Measurements from ENCODE around the gene SDR39U1. TPM values are rescaled to one million over a fixed set of nuclear protein-coding genes. Genes with fewer than 3 reads are reported as not detected.

The SDR39U1 gene
- polyA plus RNA-seq, 1 donor: 44.4 TPM

DNA sequence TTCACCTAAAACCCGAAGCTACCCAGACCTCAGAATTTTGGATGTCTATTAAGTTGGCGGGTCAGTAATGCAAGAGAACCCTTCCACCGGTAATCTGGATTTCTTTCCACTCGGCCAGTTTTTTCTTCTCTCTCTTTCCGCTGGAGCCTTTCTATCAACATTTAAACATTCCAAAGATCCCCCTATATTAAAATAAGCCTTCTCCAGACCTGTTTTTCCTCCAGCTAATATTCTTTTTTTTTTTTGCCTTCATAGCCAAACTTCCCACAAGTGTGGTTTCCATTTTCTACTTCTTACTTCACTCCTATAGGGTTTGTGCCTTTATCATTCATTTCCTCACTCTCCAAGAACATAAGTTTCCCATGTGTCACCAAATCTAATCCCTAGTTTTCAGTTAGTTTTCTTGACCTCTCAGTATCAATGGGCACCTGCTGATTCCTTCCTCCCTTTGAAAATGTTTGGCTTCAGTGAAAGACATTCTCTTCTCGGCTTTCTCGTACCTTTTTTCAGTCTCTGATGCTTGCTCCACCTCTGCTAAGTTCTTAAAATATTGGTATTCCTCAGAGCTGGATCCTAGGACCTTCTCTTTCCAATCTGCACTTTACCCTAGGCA, 583 bp upstream of the SDR39U1 start:
- 3% methylated on average over 4 of the region's 7 CpGs for WGBS (ENCODE audit: insufficient coverage, low lambda C conversion rate)
- Histone ChIP-seq H3K4me3 (ENCODE audit: low read length) (peak overlapping the region; percentile 71), H3K27ac (ENCODE audit: low read length) (peak overlapping the region; percentile 89), H3K4me1 (ENCODE audit: control insufficient read depth, insufficient read depth, low read length) (peaks cover 7% of the 10 kb centered on the region), H3K36me3 (ENCODE audit: control insufficient read depth, insufficient read depth, low read length) (peaks cover 28% of the 10 kb centered on the region), H3K9me3 (ENCODE audit: control insufficient read depth, low read depth, low read length) (no peaks in the 10 kb centered on the region), H3K27me3 (ENCODE audit: control insufficient read depth, insufficient read depth, low read length) (no peaks in the 10 kb centered on the region)
- DNase-seq: peak in 1 of 2 donors; percentile 48

GRCh38 chr14:24441904-24442239, 704 bp downstream of the SDR39U1 start:
- peak overlapping the region; percentile 89 for H3K27ac ChIP-seq (ENCODE audit: low read length)
- peak overlapping the region; percentile 71 for H3K4me3 ChIP-seq (ENCODE audit: low read length)
- no peak for DNase-seq
- peaks cover 7% of the 10 kb centered on the region for H3K4me1 ChIP-seq (ENCODE audit: control insufficient read depth, insufficient read depth, low read length)
- WGBS (ENCODE audit: insufficient coverage, low lambda C conversion rate): no CpG with 5 or more reads among the region's 12 CpGs
- no peaks in the 10 kb centered on the region for H3K9me3 ChIP-seq (ENCODE audit: control insufficient read depth, low read depth, low read length)
- peaks cover 41% of the 10 kb centered on the region for H3K36me3 ChIP-seq (ENCODE audit: control insufficient read depth, insufficient read depth, low read length)
- H3K27me3 ChIP-seq (ENCODE audit: control insufficient read depth, insufficient read depth, low read length): no peaks in the 10 kb centered on the region

DNA sequence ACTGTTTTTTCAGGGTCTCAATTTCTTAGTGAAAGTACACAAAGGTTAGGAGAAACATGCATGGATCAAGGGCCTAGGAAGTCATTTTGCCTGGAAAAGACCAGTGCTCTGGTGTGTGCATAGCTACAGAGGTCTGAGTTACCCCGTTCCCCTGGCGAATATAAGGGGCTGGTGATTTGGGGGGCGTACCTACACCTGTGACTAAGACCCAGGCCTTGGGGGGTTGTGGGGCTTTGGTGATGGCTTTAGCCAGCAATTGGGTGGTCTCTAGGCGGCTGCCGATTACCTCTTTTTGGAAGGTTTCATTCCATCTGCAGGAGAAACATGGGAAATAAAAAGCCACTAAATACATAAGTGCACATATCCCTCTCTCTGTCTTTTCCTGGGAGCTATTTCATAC, 1.1 kb downstream of the SDR39U1 start:
- DNase-seq: no peak
- peaks cover 8% of the 10 kb centered on the region for H3K4me1 ChIP-seq (ENCODE audit: control insufficient read depth, insufficient read depth, low read length)
- no peaks in the 10 kb centered on the region for H3K9me3 ChIP-seq (ENCODE audit: control insufficient read depth, low read depth, low read length)
- peaks cover 44% of the 10 kb centered on the region for H3K36me3 ChIP-seq (ENCODE audit: control insufficient read depth, insufficient read depth, low read length)
- no peaks in the 10 kb centered on the region for H3K27me3 ChIP-seq (ENCODE audit: control insufficient read depth, insufficient read depth, low read length)
- WGBS (ENCODE audit: insufficient coverage, low lambda C conversion rate): no CpG with 5 or more reads among the region's 5 CpGs
- peak overlapping the region; percentile 89 for H3K27ac ChIP-seq (ENCODE audit: low read length)
- peak overlapping the region; percentile 71 for H3K4me3 ChIP-seq (ENCODE audit: low read length)

GRCh38 chr14:24440606-24441399, 1.8 kb downstream of the SDR39U1 start:
- Histone ChIP-seq H3K9me3 (ENCODE audit: control insufficient read depth, low read depth, low read length) (no peaks in the 10 kb centered on the region), H3K27ac (ENCODE audit: low read length) (no peak overlapping the region), H3K27me3 (ENCODE audit: control insufficient read depth, insufficient read depth, low read length) (no peaks in the 10 kb centered on the region), H3K4me1 (ENCODE audit: control insufficient read depth, insufficient read depth, low read length) (peaks cover 10% of the 10 kb centered on the region), H3K4me3 (ENCODE audit: low read length) (no peak overlapping the region), H3K36me3 (ENCODE audit: control insufficient read depth, insufficient read depth, low read length) (peaks cover 51% of the 10 kb centered on the region)
- WGBS (ENCODE audit: insufficient coverage, low lambda C conversion rate): no CpG with 5 or more reads among the region's 8 CpGs
- DNase-seq: no peak

- peaks cover 54% of the 10 kb centered on the region for H3K36me3 ChIP-seq (ENCODE audit: control insufficient read depth, insufficient read depth, low read length)
- peaks cover 10% of the 10 kb centered on the region for H3K4me1 ChIP-seq (ENCODE audit: control insufficient read depth, insufficient read depth, low read length)
- peak in 1 of 2 donors; percentile 4 for DNase-seq
- no peaks in the 10 kb centered on the region for H3K9me3 ChIP-seq (ENCODE audit: control insufficient read depth, low read depth, low read length)
- WGBS (ENCODE audit: insufficient coverage, low lambda C conversion rate): no CpG with 5 or more reads among the region's 15 CpGs
- H3K4me3 ChIP-seq (ENCODE audit: low read length): no peak overlapping the region
- no peaks in the 10 kb centered on the region for H3K27me3 ChIP-seq (ENCODE audit: control insufficient read depth, insufficient read depth, low read length)
- no peak overlapping the region for H3K27ac ChIP-seq (ENCODE audit: low read length)
Measured at GRCh38 chr14:24439830-24440605, 2.6 kb downstream of the SDR39U1 start.

GRCh38 chr14:24439257-24439656, 3.3 kb downstream of the SDR39U1 start:
- WGBS (ENCODE audit: insufficient coverage, low lambda C conversion rate): no CpG with 5 or more reads among the region's 1 CpG
- no peak for DNase-seq
- Histone ChIP-seq H3K36me3 (ENCODE audit: control insufficient read depth, insufficient read depth, low read length) (peaks cover 60% of the 10 kb centered on the region), H3K27ac (ENCODE audit: low read length) (no peak overlapping the region), H3K27me3 (ENCODE audit: control insufficient read depth, insufficient read depth, low read length) (no peaks in the 10 kb centered on the region), H3K4me3 (ENCODE audit: low read length) (no peak overlapping the region), H3K4me1 (ENCODE audit: control insufficient read depth, insufficient read depth, low read length) (peaks cover 10% of the 10 kb centered on the region), H3K9me3 (ENCODE audit: control insufficient read depth, low read depth, low read length) (no peaks in the 10 kb centered on the region)

GRCh38 chr14:24438223-24439097, 4.1 kb downstream of the SDR39U1 start:
- Histone ChIP-seq H3K4me3 (ENCODE audit: low read length) (no peak overlapping the region), H3K27me3 (ENCODE audit: control insufficient read depth, insufficient read depth, low read length) (no peaks in the 10 kb centered on the region), H3K27ac (ENCODE audit: low read length) (no peak overlapping the region), H3K4me1 (ENCODE audit: control insufficient read depth, insufficient read depth, low read length) (peaks cover 10% of the 10 kb centered on the region), H3K9me3 (ENCODE audit: control insufficient read depth, low read depth, low read length) (no peaks in the 10 kb centered on the region), H3K36me3 (ENCODE audit: control insufficient read depth, insufficient read depth, low read length) (peaks cover 65% of the 10 kb centered on the region)
- WGBS (ENCODE audit: insufficient coverage, low lambda C conversion rate): 0% methylated on average over 1 of the region's 9 CpGs
- DNase-seq: no peak

DNA sequence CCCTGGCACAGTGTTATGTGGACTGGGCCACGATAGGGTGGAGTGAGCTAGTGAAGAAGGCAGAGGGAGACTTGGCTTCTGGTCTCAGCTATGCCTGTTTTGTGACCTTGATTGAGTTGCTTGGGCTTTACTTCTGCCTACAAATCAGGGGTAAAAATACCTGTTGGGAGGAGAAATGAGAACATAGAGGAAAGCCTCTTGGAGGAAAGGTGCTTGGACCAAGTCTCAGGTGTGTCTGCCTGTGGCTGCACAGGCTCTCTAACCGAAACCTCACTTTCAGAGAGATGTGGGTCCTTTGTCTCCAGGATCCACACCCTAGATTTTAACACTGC, 4.9 kb downstream of the SDR39U1 start:
- H3K9me3 ChIP-seq (ENCODE audit: control insufficient read depth, low read depth, low read length): no peaks in the 10 kb centered on the region
- no peak overlapping the region for H3K27ac ChIP-seq (ENCODE audit: low read length)
- no peaks in the 10 kb centered on the region for H3K27me3 ChIP-seq (ENCODE audit: control insufficient read depth, insufficient read depth, low read length)
- no CpG with 5 or more reads among the region's 2 CpGs for WGBS (ENCODE audit: insufficient coverage, low lambda C conversion rate)
- no peak overlapping the region for H3K4me3 ChIP-seq (ENCODE audit: low read length)
- no peak for DNase-seq
- peaks cover 73% of the 10 kb centered on the region for H3K36me3 ChIP-seq (ENCODE audit: control insufficient read depth, insufficient read depth, low read length)
- H3K4me1 ChIP-seq (ENCODE audit: control insufficient read depth, insufficient read depth, low read length): peaks cover 10% of the 10 kb centered on the region

- DNase-seq: no peak
- no CpG with 5 or more reads among the region's 12 CpGs for WGBS (ENCODE audit: insufficient coverage, low lambda C conversion rate)
- peaks cover 78% of the 10 kb centered on the region for H3K36me3 ChIP-seq (ENCODE audit: control insufficient read depth, insufficient read depth, low read length)
Measured at GRCh38 chr14:24437020-24437735, 5.4 kb downstream of the SDR39U1 start.

More at GRCh38 chr14:24437020-24437735, 5.4 kb downstream of the SDR39U1 start:
- Histone ChIP-seq H3K4me3 (ENCODE audit: low read length) (no peak overlapping the region), H3K27me3 (ENCODE audit: control insufficient read depth, insufficient read depth, low read length) (no peaks in the 10 kb centered on the region), H3K4me1 (ENCODE audit: control insufficient read depth, insufficient read depth, low read length) (peaks cover 13% of the 10 kb centered on the region), H3K27ac (ENCODE audit: low read length) (no peak overlapping the region), H3K9me3 (ENCODE audit: control insufficient read depth, low read depth, low read length) (no peaks in the 10 kb centered on the region)

Measured in large intestine (tissue), 3 donors.